NCI-H2227 (cell line): ENCODE data around the gene ZNF611.
"Not testable (repeated sequence)": the region's sequence is repeated elsewhere in the genome, so short reads cannot be mapped to it uniquely, and the experiment has no call there.

ENCODE experiments used
- DNase-seq: peaks from one replicate; lab custom pipeline; 2025; ENCODE audit not compliant: unreplicated experiment; lab: John Stamatoyannopoulos, UW

Gene ZNF611

DNA sequence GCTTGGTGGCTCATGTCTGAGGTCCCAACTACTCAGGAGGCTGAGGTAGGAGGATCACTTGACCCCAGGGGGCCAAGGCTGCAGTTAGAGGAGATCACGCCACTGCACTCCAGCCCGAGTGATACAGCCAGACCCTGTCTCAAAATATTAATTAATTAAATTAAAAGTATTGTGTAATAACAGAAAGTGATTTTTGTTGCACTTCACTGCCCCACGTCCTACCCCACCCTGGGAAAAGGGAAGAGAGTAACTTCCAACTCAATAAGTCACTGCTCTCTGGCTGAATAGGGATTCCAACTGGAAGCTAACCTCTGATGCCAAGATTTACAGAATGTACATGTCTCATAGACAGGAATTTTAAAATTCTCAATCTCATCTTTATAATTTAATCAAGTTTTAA, 47.2 kb downstream of the ZNF611 start:
- no peak for DNase-seq

DNA sequence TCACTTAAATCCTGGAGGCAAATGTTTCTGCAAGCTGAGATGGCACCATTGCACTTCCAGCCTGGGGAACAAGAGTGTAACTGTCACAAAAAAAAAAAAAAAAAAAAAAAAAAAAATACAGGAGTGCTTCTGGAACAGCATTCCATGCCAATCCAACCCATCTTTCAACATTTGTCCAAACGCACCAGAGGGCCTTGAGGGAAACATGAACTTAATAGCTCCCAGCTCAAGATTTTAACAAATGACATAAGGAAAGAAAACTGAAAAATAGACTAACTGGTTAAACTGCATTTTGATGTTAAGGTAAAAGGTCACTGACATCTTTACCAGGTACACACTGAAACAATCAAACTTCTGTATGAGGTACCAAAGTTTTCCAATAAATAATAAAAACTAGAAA, 49.0 kb downstream of the ZNF611 start:
- no peak for DNase-seq

DNA sequence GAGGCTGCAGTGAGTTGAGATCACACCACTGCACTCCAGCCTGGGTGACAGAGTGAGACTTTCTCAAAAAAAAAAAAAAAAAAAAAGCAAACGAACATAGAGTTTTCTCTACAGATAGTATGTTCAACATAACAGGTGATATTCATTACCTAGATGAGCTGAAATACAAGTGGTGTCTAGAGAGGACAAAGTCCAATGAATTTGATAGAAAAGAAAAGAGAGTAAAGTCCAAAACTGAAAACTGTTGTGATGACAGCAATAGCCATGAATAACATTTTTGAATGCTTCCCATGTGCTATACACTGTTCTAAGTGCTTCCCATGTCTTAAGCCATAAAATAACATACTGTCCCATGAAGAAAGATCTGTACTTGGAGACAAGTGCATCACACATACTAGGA, 53.6 kb downstream of the ZNF611 start:
- DNase-seq, result not testable (repeated sequence)

DNA sequence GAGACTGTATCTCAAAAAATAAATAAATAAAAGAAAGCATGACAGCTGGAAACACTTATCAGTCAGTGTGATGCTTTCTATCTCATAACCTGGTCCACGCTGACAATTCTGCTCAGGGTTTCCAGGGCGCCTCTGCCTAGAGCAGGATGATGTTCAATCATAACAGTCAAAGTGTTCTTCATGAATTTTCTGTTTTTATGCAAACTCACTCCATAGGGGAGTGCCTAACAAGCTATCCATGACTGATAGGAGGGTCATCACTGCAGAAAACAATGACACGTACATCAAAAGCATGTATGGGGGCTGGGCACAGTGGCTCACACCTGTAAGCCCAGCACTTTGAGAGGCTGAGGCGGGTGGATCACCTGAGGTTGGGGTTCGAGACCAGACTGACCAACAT, 55.2 kb downstream of the ZNF611 start:
- no peak for DNase-seq

DNA sequence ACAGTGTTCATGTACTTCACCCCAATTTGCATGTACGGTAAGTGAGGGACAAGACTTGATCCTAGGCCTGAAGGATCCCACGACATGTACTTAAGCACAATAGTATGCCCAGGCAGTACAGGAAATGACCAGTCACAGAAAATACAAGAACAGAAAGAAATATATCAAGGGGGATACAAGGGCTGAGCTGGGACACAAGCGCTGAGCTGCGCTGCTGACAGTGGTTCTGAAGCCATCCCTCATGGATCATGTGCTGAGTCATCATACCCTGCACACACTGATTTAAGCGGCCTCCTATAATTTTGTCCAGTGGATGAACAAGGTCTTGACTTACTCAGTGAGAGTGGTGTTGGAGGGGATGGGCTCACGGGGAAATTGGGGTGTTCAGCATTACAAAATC, 59.6 kb downstream of the ZNF611 start:
- DNase-seq, result not testable (repeated sequence)

DNA sequence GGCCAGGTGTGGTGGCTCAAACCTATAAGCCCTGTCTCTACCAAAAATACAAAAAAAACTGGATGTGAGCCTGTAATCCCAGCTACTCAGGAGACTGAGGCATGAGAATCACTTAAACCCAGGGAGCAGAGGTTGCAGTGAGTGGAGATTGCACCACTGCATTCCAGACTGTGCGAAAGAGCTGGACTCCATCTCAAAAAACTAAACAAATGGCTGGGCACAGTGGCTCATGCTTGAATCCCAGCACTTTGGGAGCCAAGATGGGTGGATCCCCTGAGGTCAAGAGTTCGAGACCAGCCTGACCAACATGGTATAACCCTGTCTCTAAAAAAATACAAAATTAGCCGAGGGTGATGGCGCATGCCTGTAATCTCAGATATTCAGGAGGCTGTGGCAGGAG, 61.8 kb downstream of the ZNF611 start:
- DNase-seq, result no peak

DNA sequence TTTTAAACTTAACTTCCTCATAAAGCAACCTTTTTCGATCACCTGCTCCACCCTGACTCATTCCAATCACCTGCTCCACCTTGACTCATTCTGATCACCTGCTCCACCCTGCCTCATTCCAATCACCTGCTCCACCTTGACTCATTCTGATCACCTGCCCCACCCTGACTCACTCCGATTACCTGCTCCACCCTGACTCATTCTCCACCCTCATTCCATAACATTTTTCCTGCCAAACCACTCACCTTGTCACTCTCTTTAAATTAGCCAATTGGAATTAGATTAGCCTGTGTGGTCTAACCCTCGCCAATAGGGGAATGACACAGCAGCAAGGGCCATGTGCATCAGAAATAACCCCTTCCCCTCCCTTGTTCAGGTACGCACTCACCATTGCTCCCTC, 64.8 kb downstream of the ZNF611 start:
- DNase-seq, result no peak

DNA sequence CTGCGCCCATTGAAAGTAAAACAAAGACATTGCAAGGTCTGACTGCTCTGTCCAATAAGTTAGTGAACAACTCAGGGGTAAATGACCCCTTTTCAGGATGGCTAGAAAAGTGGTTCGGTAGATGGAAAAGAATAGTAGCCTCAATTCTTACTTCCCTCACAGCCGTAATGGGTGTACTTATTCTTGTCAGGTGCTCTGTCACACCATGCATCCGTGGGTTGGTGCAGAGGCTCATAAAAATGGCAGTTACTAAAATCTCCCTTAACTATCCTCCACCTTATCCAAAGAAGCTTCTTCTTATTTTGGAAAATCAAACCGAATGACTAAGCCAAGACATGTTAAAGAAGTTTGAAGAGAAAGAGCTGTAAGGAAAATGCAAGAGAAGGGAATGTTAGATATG, 65.3 kb downstream of the ZNF611 start:
- DNase-seq, result no peak

DNA sequence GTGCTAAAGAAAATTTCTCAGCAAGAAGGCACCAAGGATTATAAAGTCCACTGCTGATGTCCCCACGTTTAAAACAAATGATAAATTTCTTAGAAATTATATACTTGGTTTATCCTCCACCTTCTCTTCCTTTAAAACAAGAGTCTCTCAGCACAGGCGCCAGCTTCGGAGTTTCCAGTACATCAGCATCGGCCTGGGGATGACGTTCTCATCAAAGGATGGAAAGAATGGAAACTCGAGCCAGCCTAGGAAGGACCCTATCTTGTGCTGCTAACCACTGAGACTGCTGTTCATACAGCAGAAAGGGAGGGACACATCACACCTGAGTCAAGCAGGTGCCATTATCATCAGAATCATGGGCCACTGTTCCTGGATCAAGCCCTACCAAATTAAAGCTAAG, 66.9 kb downstream of the ZNF611 start:
- no peak for DNase-seq

DNA sequence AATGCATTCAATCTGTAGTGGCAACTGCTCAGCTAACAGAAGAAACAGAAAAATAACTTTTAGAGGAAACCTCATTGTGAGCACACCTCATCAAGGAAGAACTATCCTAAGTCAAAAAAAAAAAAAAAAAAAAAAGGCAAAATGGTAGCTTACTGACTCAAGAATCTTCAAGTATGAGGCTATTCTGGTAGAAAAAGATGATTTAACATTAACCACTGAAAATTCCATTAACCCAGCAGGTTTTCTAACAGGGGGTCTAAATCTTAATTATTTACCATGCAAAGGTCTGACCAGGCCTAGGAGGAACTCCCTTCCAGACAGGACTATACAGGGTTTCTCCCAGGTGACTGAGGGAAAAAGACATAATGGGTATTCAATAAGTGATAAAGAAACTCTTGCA, 68.3 kb downstream of the ZNF611 start:
- DNase-seq, result no peak

DNA sequence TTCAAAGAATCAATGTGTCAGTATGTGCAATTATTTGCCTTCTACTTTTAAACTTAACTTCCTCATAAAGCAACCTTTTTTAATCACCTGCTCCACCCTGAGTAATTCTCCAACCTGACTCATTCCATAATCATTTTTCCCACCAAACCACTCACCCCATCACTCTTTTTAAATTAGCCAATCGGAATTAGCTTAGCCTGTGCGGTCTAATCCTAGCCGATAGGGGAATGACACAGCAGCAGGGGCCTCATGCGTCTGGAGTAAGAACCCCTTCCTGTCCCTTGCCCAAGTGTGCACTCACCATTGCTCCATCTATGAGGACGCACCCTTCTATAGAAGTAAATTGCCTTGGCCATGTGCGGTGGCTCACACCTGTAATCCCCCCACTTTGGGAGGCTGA, 69.3 kb downstream of the ZNF611 start:
- no peak for DNase-seq

DNA sequence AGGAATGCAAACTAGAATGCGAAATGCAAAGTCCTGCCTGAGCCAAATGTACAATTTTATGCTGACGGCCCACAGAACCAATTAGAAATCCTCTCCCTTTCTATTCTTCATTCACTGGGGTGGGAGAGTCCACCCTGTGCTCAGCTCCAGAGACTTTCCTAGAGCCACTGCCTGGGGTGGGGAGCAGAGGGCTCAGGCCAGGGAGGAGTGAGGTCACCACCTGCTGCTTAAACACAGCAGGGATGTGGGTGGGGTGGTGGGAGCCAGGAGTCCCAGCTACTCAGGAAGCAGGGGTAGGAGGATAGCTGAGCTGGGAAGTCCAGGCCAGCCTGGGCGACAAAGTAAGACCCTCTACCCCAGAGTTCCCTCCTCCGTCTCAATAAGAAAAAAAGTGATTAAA, 69.8 kb downstream of the ZNF611 start:
- DNase-seq, result no peak

DNA sequence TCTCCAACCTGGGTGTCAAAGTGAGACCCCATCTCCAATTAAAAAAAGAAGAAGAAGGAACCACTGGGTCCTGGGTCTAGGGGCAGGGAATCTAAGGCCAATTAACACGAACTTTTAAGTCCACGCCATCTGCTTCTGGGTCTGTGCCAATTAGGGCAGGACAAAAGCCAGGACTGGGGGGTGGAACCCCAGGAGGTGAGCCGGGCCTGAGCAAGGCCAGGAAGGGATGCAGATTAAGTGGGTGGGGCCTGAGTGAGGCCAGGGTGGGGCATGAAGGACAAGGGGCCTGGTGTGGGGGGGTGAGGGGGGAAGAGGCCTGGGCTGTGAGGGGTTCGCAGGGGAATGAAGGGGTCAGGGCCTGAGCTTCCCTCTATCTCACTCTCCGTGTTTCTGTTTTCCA, 70.4 kb downstream of the ZNF611 start:
- DNase-seq, result no peak

DNA sequence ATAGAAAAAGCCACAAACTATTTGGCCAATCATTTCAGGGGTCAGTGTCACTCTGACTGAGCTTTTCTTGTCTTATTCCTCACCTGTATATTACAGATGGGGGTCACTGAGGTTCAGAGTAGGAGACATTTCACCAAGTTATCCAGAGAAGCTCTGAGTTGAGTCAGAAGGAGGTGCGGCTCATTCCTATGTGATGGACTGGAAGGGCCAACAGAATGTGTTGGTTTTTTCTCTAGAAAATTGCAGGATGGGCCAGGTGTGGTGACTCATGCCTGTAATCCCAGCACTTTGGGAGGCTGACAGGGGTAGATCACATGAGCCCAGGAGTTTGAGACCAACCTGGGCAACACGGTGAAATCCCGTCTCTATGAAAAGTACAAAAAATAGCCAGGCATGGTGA, 72.2 kb downstream of the ZNF611 start:
- no peak for DNase-seq

DNA sequence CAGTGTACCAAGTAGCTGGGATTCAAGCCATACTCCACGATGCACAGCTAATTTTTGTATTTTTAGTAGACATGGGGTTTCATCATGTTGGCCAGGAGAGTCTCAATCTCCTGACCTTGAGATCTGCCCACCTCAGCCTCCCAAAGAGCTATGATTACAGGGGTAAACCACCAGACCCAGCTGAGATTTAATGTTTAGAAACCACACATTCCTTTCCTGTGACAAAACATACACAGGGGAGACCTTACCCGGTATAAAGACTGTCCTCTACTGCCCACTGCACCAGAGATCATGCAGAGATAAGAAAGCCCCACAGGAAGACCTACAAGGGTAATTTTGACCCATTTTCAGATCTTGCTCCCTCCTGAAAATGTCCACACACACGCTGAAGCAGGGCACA, 73.9 kb downstream of the ZNF611 start:
- no peak for DNase-seq

DNA sequence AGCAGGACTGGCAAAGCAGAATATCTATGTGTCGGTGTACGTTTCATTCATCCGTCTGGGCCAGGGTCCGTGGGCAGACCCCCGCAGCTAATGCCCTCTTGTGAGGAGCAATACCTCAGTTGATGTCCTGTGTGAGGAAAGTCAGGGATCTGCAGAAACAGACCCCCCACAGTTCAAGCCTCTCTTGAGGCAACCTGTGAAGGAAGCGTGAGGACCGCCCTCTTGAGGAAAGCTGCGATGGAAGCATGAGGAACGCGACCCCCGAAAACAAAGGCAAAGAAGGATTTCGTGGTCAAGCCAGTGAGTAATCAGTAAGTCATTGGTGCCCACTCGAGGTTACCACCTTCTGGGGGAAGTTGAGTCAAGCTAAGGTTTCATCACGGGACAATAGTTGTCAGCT, 75.8 kb downstream of the ZNF611 start:
- no peak for DNase-seq

DNA sequence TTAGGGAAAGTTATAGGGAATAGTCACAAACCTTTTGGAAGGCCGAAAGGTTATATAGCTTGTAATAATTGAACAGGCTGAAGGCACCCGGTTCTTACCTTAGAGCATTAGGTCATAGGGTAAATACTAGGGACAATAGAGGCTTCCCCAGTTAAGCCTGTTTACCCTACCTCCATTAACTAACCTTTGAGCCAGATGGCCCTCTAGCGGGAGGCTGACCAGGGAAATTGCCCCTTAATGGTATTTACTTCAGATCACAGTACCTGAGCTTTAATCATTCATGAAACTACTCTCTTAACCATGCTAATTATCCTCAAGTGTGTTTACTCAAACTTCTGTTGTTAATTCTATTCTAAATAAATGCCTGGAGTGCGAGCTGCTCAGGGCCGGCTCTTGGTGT, 76.2 kb downstream of the ZNF611 start:
- DNase-seq, result no peak

DNA sequence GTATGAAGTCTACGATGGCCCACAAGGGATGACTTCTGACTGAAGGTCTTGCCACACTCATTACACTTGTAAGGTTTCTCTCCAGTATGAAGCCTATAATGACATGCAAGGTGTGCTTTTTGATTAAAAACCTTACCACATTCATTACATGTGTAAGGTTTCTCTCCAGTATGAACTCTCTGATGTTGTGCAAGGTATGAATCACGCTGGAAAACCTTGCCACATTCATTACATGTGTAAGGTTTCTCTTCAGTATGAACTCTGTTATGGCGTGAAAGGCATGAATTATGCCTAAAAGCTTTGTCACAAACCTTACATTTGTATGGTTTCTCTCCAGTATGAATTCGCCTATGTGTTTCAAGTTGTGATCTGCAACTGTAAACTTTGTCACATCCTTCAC, 81.7 kb downstream of the ZNF611 start:
- DNase-seq, result no peak
